Coronary artery (tissue), 2 donors: ENCODE results near the gene SYTL5.

Experiments
- DNase-seq: peaks from one replicate; pipeline ENCODE4 v3.0.0-alpha.2; 2017; ENCODE audit warnings: low spot score
- H3K27ac ChIP-seq, 2 donors: fragments of 200-600 bp; sonication (generic); one replicate each; pipeline ENCODE4 v1.5.1; 2016 to 2019
- H3K4me3 ChIP-seq: fragments of 200-600 bp; sonication (generic); 2 replicates; pipeline ENCODE4 v1.5.1; 2016; ENCODE audit warnings: mild to moderate bottlenecking, moderate library complexity
- TF ChIP-seq, protein P1 (sequence below): fragments of 200-600 bp; sonication (generic); IDR thresholded peaks from one replicate; pipeline ENCODE4 v1.5.1; 2019; ENCODE audit warnings: antibody characterized with exemption

The SYTL5 gene

GRCh38 chrX:38102875-38103274 lies 96.5 kb downstream of the SYTL5 start:
- Histone ChIP-seq H3K4me3 (no peak overlapping the region), H3K27ac (no peak overlapping the region)
- TF ChIP-seq, protein P1, sequence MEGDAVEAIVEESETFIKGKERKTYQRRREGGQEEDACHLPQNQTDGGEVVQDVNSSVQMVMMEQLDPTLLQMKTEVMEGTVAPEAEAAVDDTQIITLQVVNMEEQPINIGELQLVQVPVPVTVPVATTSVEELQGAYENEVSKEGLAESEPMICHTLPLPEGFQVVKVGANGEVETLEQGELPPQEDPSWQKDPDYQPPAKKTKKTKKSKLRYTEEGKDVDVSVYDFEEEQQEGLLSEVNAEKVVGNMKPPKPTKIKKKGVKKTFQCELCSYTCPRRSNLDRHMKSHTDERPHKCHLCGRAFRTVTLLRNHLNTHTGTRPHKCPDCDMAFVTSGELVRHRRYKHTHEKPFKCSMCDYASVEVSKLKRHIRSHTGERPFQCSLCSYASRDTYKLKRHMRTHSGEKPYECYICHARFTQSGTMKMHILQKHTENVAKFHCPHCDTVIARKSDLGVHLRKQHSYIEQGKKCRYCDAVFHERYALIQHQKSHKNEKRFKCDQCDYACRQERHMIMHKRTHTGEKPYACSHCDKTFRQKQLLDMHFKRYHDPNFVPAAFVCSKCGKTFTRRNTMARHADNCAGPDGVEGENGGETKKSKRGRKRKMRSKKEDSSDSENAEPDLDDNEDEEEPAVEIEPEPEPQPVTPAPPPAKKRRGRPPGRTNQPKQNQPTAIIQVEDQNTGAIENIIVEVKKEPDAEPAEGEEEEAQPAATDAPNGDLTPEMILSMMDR = no peak
- DNase-seq = no peak

GRCh38 chrX:38103857-38104812 lies 97.8 kb downstream of the SYTL5 start:
- DNase-seq = no peak
- no peak overlapping the region for H3K27ac ChIP-seq
- H3K4me3 ChIP-seq = no peak overlapping the region
- TF ChIP-seq, protein P1 = no peak

DNA sequence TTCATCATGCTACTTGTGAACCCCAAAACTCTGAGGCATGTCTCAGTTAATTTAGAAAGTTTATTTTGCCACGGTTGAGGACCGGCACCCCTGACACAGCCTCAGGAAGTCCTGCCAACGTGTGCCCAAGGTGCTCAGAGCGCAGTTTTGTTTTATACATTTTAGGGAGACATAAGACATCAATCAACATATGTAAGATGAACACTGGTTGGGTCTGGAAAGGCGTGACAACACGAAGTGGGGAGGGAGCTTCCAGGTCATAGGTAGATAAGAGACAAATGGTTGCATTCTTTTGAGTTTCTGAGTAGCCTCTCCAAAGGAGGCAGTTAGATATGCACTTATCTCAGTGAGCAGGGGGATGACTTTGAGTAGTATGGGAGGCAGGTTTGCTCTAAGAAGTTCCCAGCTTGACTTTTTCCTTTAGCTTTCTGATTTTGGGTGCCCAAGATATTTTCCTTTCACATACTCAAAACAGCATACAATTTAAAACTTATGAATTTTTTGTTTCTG lies 98.9 kb downstream of the SYTL5 start:
- H3K27ac ChIP-seq = no peak overlapping the region
- TF ChIP-seq, protein P1 = no peak
- H3K4me3 ChIP-seq = no peak overlapping the region
- DNase-seq = no peak

DNA sequence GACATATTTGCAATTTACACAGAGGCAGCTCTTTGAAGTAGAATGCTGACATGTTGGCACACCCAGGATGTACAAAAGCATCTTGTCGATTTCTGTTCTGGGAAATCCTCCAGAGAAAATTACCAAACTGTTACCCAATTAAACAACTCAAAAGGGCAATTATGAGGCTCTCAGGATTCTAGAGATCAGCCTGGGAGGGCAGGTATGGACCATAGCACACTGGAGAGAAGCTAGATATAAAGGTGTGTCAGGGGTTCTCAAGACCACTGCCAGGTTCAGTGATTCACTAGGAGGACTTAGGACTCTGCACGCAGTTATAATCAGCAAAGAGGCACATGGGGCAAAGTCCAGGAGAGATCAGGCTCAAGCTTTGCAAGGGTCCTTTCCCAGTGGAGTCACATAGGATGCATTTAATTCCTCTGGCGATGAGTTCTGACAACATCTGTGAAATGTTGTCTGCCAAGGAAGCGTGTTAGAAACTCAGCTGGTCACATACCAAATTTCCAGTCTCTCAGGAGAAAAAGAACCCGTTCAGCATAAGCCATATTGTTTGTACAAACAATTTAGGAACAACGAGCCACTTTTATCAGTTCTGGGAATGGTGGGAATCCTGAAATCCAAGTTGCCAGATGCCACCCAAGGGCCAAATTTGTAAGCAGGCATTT lies 100.8 kb downstream of the SYTL5 start:
- no peak for DNase-seq
- TF ChIP-seq, protein P1 = no peak
- H3K4me3 ChIP-seq = no peak overlapping the region
- no peak overlapping the region for H3K27ac ChIP-seq

- no peak overlapping the region for H3K27ac ChIP-seq
- DNase-seq = no peak
- TF ChIP-seq, protein P1 = no peak
- no peak overlapping the region for H3K4me3 ChIP-seq
These were observed 102.0 kb downstream of the SYTL5 start for GRCh38 chrX:38108364-38108763.

GRCh38 chrX:38109042-38109898 lies 102.9 kb downstream of the SYTL5 start:
- no peak overlapping the region for H3K27ac ChIP-seq
- DNase-seq = no peak
- TF ChIP-seq, protein P1 = no peak
- no peak overlapping the region for H3K4me3 ChIP-seq
